Measurements from ENCODE around the gene GRK2. TPM values are rescaled to one million over a fixed set of nuclear protein-coding genes. Genes with fewer than 3 reads are reported as not detected.
A peak's percentile ranks its signal among the peaks of the same experiment; 100 is the strongest.

GRK2 gene
- total RNA-seq, 1 donor, result 21.5 TPM

DNA sequence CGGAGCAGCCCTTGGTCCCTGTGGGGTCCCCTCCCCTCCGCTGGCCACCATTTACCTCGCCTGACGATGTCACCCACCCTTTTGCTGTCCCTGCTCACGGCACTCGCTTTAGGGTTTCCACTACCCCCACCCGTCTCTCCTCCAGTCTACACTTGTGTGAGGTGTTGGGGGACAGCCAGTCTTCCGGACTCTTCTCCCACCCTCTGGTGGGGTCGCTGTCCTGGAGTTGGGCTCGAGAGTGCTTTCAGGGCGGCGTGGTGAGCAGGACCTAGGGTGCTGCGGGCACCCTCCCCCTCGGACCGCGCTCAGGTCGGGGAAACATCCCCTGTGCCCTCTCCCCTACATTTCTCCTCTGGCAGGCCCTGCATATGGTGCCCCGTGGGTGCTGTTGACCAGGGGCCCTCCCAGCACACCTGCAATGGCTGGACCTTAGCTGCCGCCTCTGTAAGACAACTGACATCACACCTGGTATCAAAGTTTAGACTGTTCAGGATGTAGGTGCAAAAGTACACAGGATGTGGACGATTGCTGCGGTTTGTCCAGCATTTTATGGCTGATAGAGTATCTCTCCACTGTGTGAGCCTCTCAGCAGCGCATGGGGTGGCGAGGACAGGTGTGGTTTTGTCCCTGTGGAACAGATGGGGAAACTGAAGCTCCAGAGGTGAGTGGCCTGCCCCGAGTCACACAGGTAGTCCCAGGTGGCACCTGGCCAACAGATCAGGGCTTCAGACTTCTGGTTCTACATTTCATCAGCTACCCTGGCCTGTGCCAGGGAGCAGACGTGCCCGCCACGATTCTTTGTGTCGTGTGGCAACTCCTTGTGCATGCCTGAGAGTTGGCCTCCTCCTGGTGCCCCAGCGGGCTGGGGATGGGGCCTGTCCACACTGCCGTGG lies 1.2 kb downstream of the GRK2 start:
- peak overlapping the region; percentile 83 for H3K4me3 ChIP-seq (ENCODE audit: low read depth, low read length)
- no peak for DNase-seq (ENCODE audit: low read depth)
- TF ChIP-seq, protein P1, sequence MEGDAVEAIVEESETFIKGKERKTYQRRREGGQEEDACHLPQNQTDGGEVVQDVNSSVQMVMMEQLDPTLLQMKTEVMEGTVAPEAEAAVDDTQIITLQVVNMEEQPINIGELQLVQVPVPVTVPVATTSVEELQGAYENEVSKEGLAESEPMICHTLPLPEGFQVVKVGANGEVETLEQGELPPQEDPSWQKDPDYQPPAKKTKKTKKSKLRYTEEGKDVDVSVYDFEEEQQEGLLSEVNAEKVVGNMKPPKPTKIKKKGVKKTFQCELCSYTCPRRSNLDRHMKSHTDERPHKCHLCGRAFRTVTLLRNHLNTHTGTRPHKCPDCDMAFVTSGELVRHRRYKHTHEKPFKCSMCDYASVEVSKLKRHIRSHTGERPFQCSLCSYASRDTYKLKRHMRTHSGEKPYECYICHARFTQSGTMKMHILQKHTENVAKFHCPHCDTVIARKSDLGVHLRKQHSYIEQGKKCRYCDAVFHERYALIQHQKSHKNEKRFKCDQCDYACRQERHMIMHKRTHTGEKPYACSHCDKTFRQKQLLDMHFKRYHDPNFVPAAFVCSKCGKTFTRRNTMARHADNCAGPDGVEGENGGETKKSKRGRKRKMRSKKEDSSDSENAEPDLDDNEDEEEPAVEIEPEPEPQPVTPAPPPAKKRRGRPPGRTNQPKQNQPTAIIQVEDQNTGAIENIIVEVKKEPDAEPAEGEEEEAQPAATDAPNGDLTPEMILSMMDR (IDR thresholded peaks at IDR 0.05; ENCODE audit: insufficient read depth, low read length), result no peak

- H3K4me3 ChIP-seq (ENCODE audit: low read depth, low read length), result peak overlapping the region; percentile 83
- DNase-seq (ENCODE audit: low read depth), result no peak
- TF ChIP-seq, protein P1 (IDR thresholded peaks at IDR 0.05; ENCODE audit: insufficient read depth, low read length), result no peak
Observed at GRCh38 chr11:67268081-67268961, 2.0 kb downstream of the GRK2 start.

GRCh38 chr11:67268962-67269268 lies 2.6 kb downstream of the GRK2 start:
- no peak for DNase-seq (ENCODE audit: low read depth)
- TF ChIP-seq, protein P1 (IDR thresholded peaks at IDR 0.05; ENCODE audit: insufficient read depth, low read length), result no peak
- H3K4me3 ChIP-seq (ENCODE audit: low read depth, low read length), result no peak overlapping the region

GRCh38 chr11:67269401-67270255 lies 3.4 kb downstream of the GRK2 start:
- TF ChIP-seq, protein P1 (IDR thresholded peaks at IDR 0.05; ENCODE audit: insufficient read depth, low read length), result no peak
- no peak for DNase-seq (ENCODE audit: low read depth)
- H3K4me3 ChIP-seq (ENCODE audit: low read depth, low read length), result peak overlapping the region; percentile 33

- H3K4me3 ChIP-seq (ENCODE audit: low read depth, low read length), result peak overlapping the region; percentile 33
- no peak for DNase-seq (ENCODE audit: low read depth)
- TF ChIP-seq, protein P1 (IDR thresholded peaks at IDR 0.05; ENCODE audit: insufficient read depth, low read length), result no peak
Observed at GRCh38 chr11:67270256-67271204, 4.3 kb downstream of the GRK2 start.
